CD4-positive, alpha-beta memory T cell (primary cell): ENCODE data around the gene TAF4B. TPM values are rescaled to one million over a fixed set of nuclear protein-coding genes. Genes with fewer than 3 reads are reported as not detected.
"Not testable (repeated sequence)": the region's sequence is repeated elsewhere in the genome, so short reads cannot be mapped to it uniquely, and the experiment has no call there.

ENCODE experiments used
- CTCF ChIA-PET: fragments of 350-600 bp; sonication (Branson Sonifier 250); formaldehyde crosslinking; loops from one replicate; lab custom pipeline; 2021; ENCODE audit warnings: inconsistent platforms; ENCODE audit not compliant: partially characterized antibody; lab: Charles Lee
- POLR2A ChIA-PET: fragments of 350-600 bp; sonication (Branson Sonifier 250); formaldehyde crosslinking; loops from one replicate; lab custom pipeline; 2021; ENCODE audit not compliant: partially characterized antibody; lab: Charles Lee
- DNase-seq, 5 donors: peaks; one replicate each; pipeline versions ENCODE4 v3.0.0 to v3.0.0-alpha.2; 2020 to 2022; ENCODE audit warnings: mixed read lengths in 1 of 5
- H3K27ac ChIP-seq: one replicate; pipeline ENCODE4 v1.7.0; 2013; ENCODE audit warnings: low read depth, low read length
- H3K27me3 ChIP-seq: 2 replicates; pipeline ENCODE4 v1.7.0; 2013; ENCODE audit warnings: mild to moderate bottlenecking, low read length, moderate library complexity; ENCODE audit not compliant: insufficient read depth
- H3K36me3 ChIP-seq: 2 replicates; pipeline ENCODE4 v1.7.0; 2013; ENCODE audit warnings: mild to moderate bottlenecking, low read length, moderate library complexity; ENCODE audit not compliant: insufficient read depth
- H3K4me1 ChIP-seq: 2 replicates; pipeline ENCODE4 v1.7.0; 2013; ENCODE audit warnings: mild to moderate bottlenecking, low read length, moderate library complexity; ENCODE audit not compliant: insufficient read depth
- H3K4me3 ChIP-seq, 2 donors: one replicate each; pipeline ENCODE4 v1.7.0; 2013; ENCODE audit warnings: low read length in 2 of 2, mild to moderate bottlenecking in 1 of 2
- H3K9me3 ChIP-seq, 2 donors: one replicate each; pipeline ENCODE4 v1.7.0; 2013; ENCODE audit warnings: low read length in 2 of 2, control low read depth in 1 of 2; ENCODE audit not compliant: control insufficient read depth in 1 of 2
- H3K27ac Mint-ChIP-seq, 7 donors: one replicate each; pipeline ENCODE4 v1.8.0; 2020 to 2021; ENCODE audit warnings: mixed read lengths in 7 of 7, mild to moderate bottlenecking in 6 of 7, inconsistent platforms in 3 of 7, moderate library complexity in 3 of 7
- H3K27me3 Mint-ChIP-seq, 2 donors: one replicate each; pipeline ENCODE4 v1.8.0; 2020 to 2021; ENCODE audit warnings: mixed read lengths in 2 of 2
- H3K36me3 Mint-ChIP-seq, 2 donors: one replicate each; pipeline ENCODE4 v1.8.0; 2020 to 2021; ENCODE audit warnings: mixed read lengths in 2 of 2, inconsistent platforms in 1 of 2, mild to moderate bottlenecking in 1 of 2
- H3K4me1 Mint-ChIP-seq, 4 donors: one replicate each; pipeline ENCODE4 v1.8.0; 2020 to 2021; ENCODE audit warnings: mixed read lengths in 4 of 4, mild to moderate bottlenecking in 1 of 4
- H3K4me3 Mint-ChIP-seq, 8 donors: one replicate each; pipeline ENCODE4 v1.8.0; 2020 to 2021; ENCODE audit warnings: mixed read lengths in 8 of 8, mild to moderate bottlenecking in 7 of 8, moderate library complexity in 6 of 8, inconsistent platforms in 3 of 8
- H3K9me3 Mint-ChIP-seq, 8 donors: one replicate each; pipeline ENCODE4 v1.8.0; 2020 to 2021; ENCODE audit warnings: mixed read lengths in 8 of 8, mild to moderate bottlenecking in 5 of 8, inconsistent platforms in 3 of 8, moderate library complexity in 1 of 8
- intact Hi-C: fragments of 100-400 bp; cut with micrococcal nuclease; formaldehyde crosslinking; loops from one replicate; pipeline ENCODE4 v1.15.1; 2023
- polyA plus RNA-seq, 2 donors: library from polyadenylated mRNA; unstranded; fragments of 300-500 nt; fragmentation: Illumina TruSeq; gene quantifications; one replicate each; pipeline ENCODE4 v1.2.3, GENCODE V29; 2021
- total RNA-seq, 2 experiments: library from RNA; stranded (reverse); gene quantifications; one replicate each; pipeline ENCODE4 v1.2.3, GENCODE V29; 2021

TAF4B gene
- total and polyA plus RNA-seq, 4 experiments from 2014 or later = 4.9 to 8.1 (median 7.0) TPM

GRCh38 chr18:26435415-26436095 lies 209.3 kb downstream of the TAF4B start:
- Histone ChIP-seq H3K4me1 (no peaks in the 10 kb centered on the region), H3K27me3 (no peaks in the 10 kb centered on the region), H3K4me3 (no peak overlapping the region), H3K9me3 (no peaks in the 10 kb centered on the region), H3K36me3 (no peaks in the 10 kb centered on the region), H3K27ac (no peak overlapping the region)
- H3K9me3 Mint-ChIP-seq = peaks cover 0 to 4% (median under 1%) of the 10 kb centered on the region in 8 donors
- ChIA-PET POLR2A (no interaction called here), CTCF (no interaction called here)
- peaks cover 6 to 9% of the 10 kb centered on the region in 2 donors for H3K27me3 Mint-ChIP-seq
- no peak for DNase-seq
- intact Hi-C loops = no loop called here
- H3K4me1 Mint-ChIP-seq = no peaks in the 10 kb centered on the region
- H3K36me3 Mint-ChIP-seq = no peaks in the 10 kb centered on the region
- peak overlapping the region in 1 of 7 donors; percentile 24 for H3K27ac Mint-ChIP-seq
- no peak overlapping the region for H3K4me3 Mint-ChIP-seq

- no peak overlapping the region for H3K4me3 ChIP-seq
- H3K27me3 ChIP-seq = no peaks in the 10 kb centered on the region
- Mint-ChIP-seq H3K4me3 (no peak overlapping the region), H3K4me1 (no peaks in the 10 kb centered on the region), H3K27ac (no peak overlapping the region), H3K9me3 (peaks cover 0 to 2% (median 0%) of the 10 kb centered on the region in 8 donors), H3K36me3 (no peaks in the 10 kb centered on the region), H3K27me3 (peaks cover 6 to 9% of the 10 kb centered on the region in 2 donors)
- no peaks in the 10 kb centered on the region for H3K9me3 ChIP-seq
- DNase-seq = no peak
- ChIA-PET CTCF (no interaction called here), POLR2A (no interaction called here)
- no peaks in the 10 kb centered on the region for H3K36me3 ChIP-seq
- intact Hi-C loops = no loop called here
- H3K4me1 ChIP-seq = no peaks in the 10 kb centered on the region
- no peak overlapping the region for H3K27ac ChIP-seq
These were observed 210.2 kb downstream of the TAF4B start for GRCh38 chr18:26436176-26437051.

GRCh38 chr18:26437634-26438033 lies 211.4 kb downstream of the TAF4B start:
- H3K36me3 ChIP-seq, H3K9me3 Mint-ChIP-seq, POLR2A ChIA-PET, intact Hi-C loops, H3K4me1 ChIP-seq, H3K4me1 Mint-ChIP-seq, H3K27me3 Mint-ChIP-seq, H3K27ac Mint-ChIP-seq, H3K27ac ChIP-seq, H3K36me3 Mint-ChIP-seq, H3K9me3 ChIP-seq, CTCF ChIA-PET, DNase-seq, H3K4me3 ChIP-seq, H3K4me3 Mint-ChIP-seq, H3K27me3 ChIP-seq: not testable (repeated sequence)

GRCh38 chr18:26438980-26439379 lies 212.7 kb downstream of the TAF4B start:
- POLR2A ChIA-PET = no interaction called here
- H3K36me3 Mint-ChIP-seq = no peaks in the 10 kb centered on the region
- peaks cover 7 to 10% of the 10 kb centered on the region in 2 donors for H3K27me3 Mint-ChIP-seq

GRCh38 chr18:26439537-26439936 lies 213.3 kb downstream of the TAF4B start:
- H3K27ac Mint-ChIP-seq = peak overlapping the region in 1 of 7 donors; percentile 17
- no peaks in the 10 kb centered on the region for H3K36me3 ChIP-seq
- no peaks in the 10 kb centered on the region for H3K9me3 ChIP-seq
- no peaks in the 10 kb centered on the region for H3K27me3 ChIP-seq
- CTCF ChIA-PET = no interaction called here
- H3K4me3 Mint-ChIP-seq = no peak overlapping the region
- H3K4me1 ChIP-seq = no peaks in the 10 kb centered on the region
- no peaks in the 10 kb centered on the region for H3K36me3 Mint-ChIP-seq
- intact Hi-C loops = no loop called here
- peaks cover 0 to 1% (median 0%) of the 10 kb centered on the region in 8 donors for H3K9me3 Mint-ChIP-seq
- DNase-seq = no peak
- H3K4me1 Mint-ChIP-seq = no peaks in the 10 kb centered on the region
- H3K27ac ChIP-seq = no peak overlapping the region
- POLR2A ChIA-PET = no interaction called here
- peaks cover 7 to 11% of the 10 kb centered on the region in 2 donors for H3K27me3 Mint-ChIP-seq
- H3K4me3 ChIP-seq = no peak overlapping the region

More at GRCh38 chr18:26438980-26439379, 212.7 kb downstream of the TAF4B start:
- H3K36me3 ChIP-seq = no peaks in the 10 kb centered on the region
- H3K9me3 ChIP-seq = no peaks in the 10 kb centered on the region
- intact Hi-C loops = no loop called here
- Mint-ChIP-seq H3K4me1 (no peaks in the 10 kb centered on the region), H3K4me3 (no peak overlapping the region), H3K27ac (no peak overlapping the region), H3K9me3 (peaks cover 0 to 1% (median 0%) of the 10 kb centered on the region in 8 donors)
- H3K4me3 ChIP-seq = no peak overlapping the region
- H3K4me1 ChIP-seq = no peaks in the 10 kb centered on the region
- no peak overlapping the region for H3K27ac ChIP-seq
- H3K27me3 ChIP-seq = no peaks in the 10 kb centered on the region
- CTCF ChIA-PET = no interaction called here
- no peak for DNase-seq

- no peak for DNase-seq
- H3K27me3 ChIP-seq = no peaks in the 10 kb centered on the region
- H3K4me1 ChIP-seq = no peaks in the 10 kb centered on the region
- no peaks in the 10 kb centered on the region for H3K36me3 ChIP-seq
- ChIA-PET CTCF (no interaction called here), POLR2A (no interaction called here)
- H3K36me3 Mint-ChIP-seq = no peaks in the 10 kb centered on the region
- no peak overlapping the region for H3K27ac ChIP-seq
- H3K27ac Mint-ChIP-seq = no peak overlapping the region
- H3K9me3 Mint-ChIP-seq = peaks cover 0 to 2% (median 0%) of the 10 kb centered on the region in 8 donors
- intact Hi-C loops = no loop called here
- no peaks in the 10 kb centered on the region for H3K4me1 Mint-ChIP-seq
- peaks cover 14% of the 10 kb centered on the region in 2 donors for H3K27me3 Mint-ChIP-seq
- H3K4me3 ChIP-seq = no peak overlapping the region
- H3K9me3 ChIP-seq = no peaks in the 10 kb centered on the region
- H3K4me3 Mint-ChIP-seq = no peak overlapping the region
These were observed 214.4 kb downstream of the TAF4B start for GRCh38 chr18:26440644-26441043.
